Karpas-422 (cell line): ENCODE data around the gene SDHD. TPM values are rescaled to one million over a fixed set of nuclear protein-coding genes. Genes with fewer than 3 reads are reported as not detected.
"Not testable (repeated sequence)": the region's sequence is repeated elsewhere in the genome, so short reads cannot be mapped to it uniquely, and the experiment has no call there.

Source experiments
- DNase-seq: peaks from one replicate; pipeline ENCODE4 v3.0.0-alpha.2; 2015
- H2AFZ ChIP-seq: fragments of 200-600 bp; sonication (generic); 2 replicates; pipeline ENCODE4 v1.6.1; 2014; ENCODE audit warnings: antibody characterized with exemption, low read length, mixed read lengths
- H3K27ac ChIP-seq: fragments of 200-600 bp; sonication (generic); 2 replicates; pipeline ENCODE4 v1.5.1; 2014; ENCODE audit warnings: mild to moderate bottlenecking, low read length, moderate library complexity
- H3K27me3 ChIP-seq: fragments of 200-600 bp; sonication (generic); 2 replicates; pipeline ENCODE4 v1.6.1; 2014; ENCODE audit warnings: low read length, mixed read lengths
- H3K36me3 ChIP-seq: fragments of 200-600 bp; sonication (generic); 2 replicates; pipeline ENCODE4 v1.6.1; 2014; ENCODE audit warnings: low read length, mixed read lengths; ENCODE audit not compliant: insufficient read depth
- H3K4me1 ChIP-seq: fragments of 200-600 bp; sonication (generic); 2 replicates; pipeline ENCODE4 v1.6.1; 2014; ENCODE audit warnings: mild to moderate bottlenecking, low read length, mixed read lengths
- H3K4me2 ChIP-seq: fragments of 200-600 bp; sonication (generic); 2 replicates; pipeline ENCODE4 v1.6.1; 2014; ENCODE audit warnings: low read length, low read depth, mild to moderate bottlenecking; ENCODE audit not compliant: poor library complexity, severe bottlenecking
- H3K4me3 ChIP-seq: fragments of 200-600 bp; sonication (generic); 2 replicates; pipeline ENCODE4 v1.5.1; 2014; ENCODE audit warnings: mild to moderate bottlenecking, antibody characterized with exemption, low read length, mixed read lengths
- H3K79me2 ChIP-seq: fragments of 200-600 bp; sonication (generic); 2 replicates; pipeline ENCODE4 v1.6.1; 2014; ENCODE audit warnings: mild to moderate bottlenecking, low read length, mixed read lengths
- H3K9ac ChIP-seq: fragments of 200-600 bp; sonication (generic); 2 replicates; pipeline ENCODE4 v1.6.0; 2014; ENCODE audit warnings: low read length
- H3K9me2 ChIP-seq: fragments of 200-600 bp; sonication (generic), shearing (Covaris generic); replicated peaks from 2 replicates; pipeline ENCODE4 v1.6.0; 2014; ENCODE audit warnings: mild to moderate bottlenecking, low read length, moderate library complexity; ENCODE audit not compliant: insufficient read depth
- H3K9me3 ChIP-seq: fragments of 300-700, 200-600 bp; sonication (generic); 2 replicates; pipeline ENCODE4 v1.6.1; 2014; ENCODE audit warnings: low read length, mixed read lengths
- H4K20me1 ChIP-seq: fragments of 200-600 bp; sonication (generic); 2 replicates; pipeline ENCODE4 v1.6.1; 2014; ENCODE audit warnings: mild to moderate bottlenecking, antibody characterized with exemption, low read length, low read depth; ENCODE audit not compliant: insufficient read depth
- total RNA-seq: library from RNA; depleted of rRNA; stranded (reverse); fragments of >200 nt; shearing (Covaris generic); gene quantifications from 2 replicates; pipeline ENCODE4 v1.2.3, GENCODE V29; 2014; ENCODE audit warnings: low replicate concordance; rRNA removed

Gene SDHD
- 57.4 and 79.6 TPM in 2 replicates for total RNA-seq

- DNase-seq: peak; percentile 96
- H3K9ac ChIP-seq: peak within 1 kb of the TSS; percentile 92
- peak within 1 kb of the TSS; percentile 54 for H3K27ac ChIP-seq
- peaks cover 28% of the 10 kb centered on the region for H3K36me3 ChIP-seq
- no peaks in the 10 kb centered on the region for H4K20me1 ChIP-seq
- H3K4me1 ChIP-seq: peaks cover 22% of the 10 kb centered on the region
- H2AFZ ChIP-seq: peak within 1 kb of the TSS; percentile 43; the same call in 1 of the 2 replicates
- peaks cover 57% of the 10 kb centered on the region for H3K79me2 ChIP-seq
- H3K4me3 ChIP-seq: peak within 1 kb of the TSS; percentile 92
- H3K27me3 ChIP-seq: no peaks in the 10 kb centered on the region
- H3K9me3 ChIP-seq: no peaks in the 10 kb centered on the region
- H3K9me2 ChIP-seq: no peaks in the 10 kb centered on the region
- H3K4me2 ChIP-seq: peak within 1 kb of the TSS; percentile 80
These were observed at the start of gene SDHD, which contains the start of gene TIMM8B for GRCh38 chr11:112086422-112087191. Gene SDHD (plus strand): TSS chr11:112086873. CDS start chr11:112086908, 35 bp downstream. Gene TIMM8B (minus strand): TSS chr11:112086756. CDS start chr11:112086723, 33 bp downstream.

GRCh38 chr11:112037527-112037926 lies 49.1 kb upstream of the SDHD start:
- Histone ChIP-seq H2AFZ (no peak overlapping the region), H3K9me3 (no peaks in the 10 kb centered on the region), H3K36me3 (peaks cover 19% of the 10 kb centered on the region; the same call in 1 of the 2 replicates), H3K4me2 (no peak overlapping the region), H3K27me3 (no peaks in the 10 kb centered on the region), H3K9me2 (no peaks in the 10 kb centered on the region), H3K4me1 (no peaks in the 10 kb centered on the region), H3K79me2 (no peaks in the 10 kb centered on the region), H3K27ac (no peak overlapping the region), H3K9ac (no peak overlapping the region), H3K4me3 (no peak overlapping the region), H4K20me1 (no peaks in the 10 kb centered on the region)
- no peak for DNase-seq

- Histone ChIP-seq H3K27ac (no peak overlapping the region), H3K9me3 (no peaks in the 10 kb centered on the region), H3K9me2 (no peaks in the 10 kb centered on the region), H3K4me1 (no peaks in the 10 kb centered on the region), H3K4me3 (no peak overlapping the region), H2AFZ (no peak overlapping the region), H4K20me1 (no peaks in the 10 kb centered on the region), H3K27me3 (no peaks in the 10 kb centered on the region), H3K36me3 (peaks cover 14% of the 10 kb centered on the region; the same call in 1 of the 2 replicates), H3K9ac (no peak overlapping the region), H3K4me2 (no peak overlapping the region), H3K79me2 (no peaks in the 10 kb centered on the region)
- DNase-seq: no peak
These were observed 44.3 kb upstream of the SDHD start for GRCh38 chr11:112042161-112042960.

- Histone ChIP-seq H3K4me2 (no peak overlapping the region), H3K27ac (no peak overlapping the region), H3K9ac (no peak overlapping the region), H3K36me3 (peaks cover 9% of the 10 kb centered on the region; the same call in 1 of the 2 replicates), H3K4me1 (peaks cover under 1% of the 10 kb centered on the region), H2AFZ (no peak overlapping the region), H3K27me3 (no peaks in the 10 kb centered on the region), H3K79me2 (no peaks in the 10 kb centered on the region), H3K4me3 (no peak overlapping the region), H4K20me1 (no peaks in the 10 kb centered on the region), H3K9me3 (no peaks in the 10 kb centered on the region), H3K9me2 (no peaks in the 10 kb centered on the region)
- no peak for DNase-seq
These were observed 43.7 kb upstream of the SDHD start for GRCh38 chr11:112042961-112043304.

- DNase-seq: no peak
- Histone ChIP-seq H3K9me2 (no peaks in the 10 kb centered on the region), H3K27me3 (no peaks in the 10 kb centered on the region), H3K79me2 (peaks cover 9% of the 10 kb centered on the region), H3K36me3 (peaks cover 15% of the 10 kb centered on the region), H3K9me3 (no peaks in the 10 kb centered on the region), H4K20me1 (no peaks in the 10 kb centered on the region), H3K27ac (no peak overlapping the region), H3K4me1 (peaks cover 19% of the 10 kb centered on the region), H3K9ac (no peak overlapping the region), H3K4me2 (no peak overlapping the region), H2AFZ (no peak overlapping the region), H3K4me3 (no peak overlapping the region)
These were observed 41.7 kb upstream of the SDHD start for GRCh38 chr11:112044961-112045360.

GRCh38 chr11:112046647-112047046 lies 40.0 kb upstream of the SDHD start:
- not testable (repeated sequence) for H4K20me1 ChIP-seq, H3K9me2 ChIP-seq, H3K4me3 ChIP-seq, H3K27me3 ChIP-seq, H3K9me3 ChIP-seq, H3K27ac ChIP-seq, H3K9ac ChIP-seq, H2AFZ ChIP-seq, H3K4me2 ChIP-seq, DNase-seq
- H3K36me3 ChIP-seq: peaks cover 22% of the 10 kb centered on the region
- H3K79me2 ChIP-seq: peaks cover 10% of the 10 kb centered on the region
- H3K4me1 ChIP-seq: peaks cover 36% of the 10 kb centered on the region

GRCh38 chr11:112048256-112048655 lies 38.4 kb upstream of the SDHD start:
- not testable (repeated sequence) for H3K9ac ChIP-seq, H3K9me2 ChIP-seq, H4K20me1 ChIP-seq, H2AFZ ChIP-seq, H3K9me3 ChIP-seq, H3K27me3 ChIP-seq, H3K4me3 ChIP-seq, DNase-seq
- peak overlapping the region; percentile 92 for H3K27ac ChIP-seq
- H3K4me1 ChIP-seq: peaks cover 41% of the 10 kb centered on the region
- H3K36me3 ChIP-seq: peaks cover 28% of the 10 kb centered on the region
- peak overlapping the region; percentile 15 for H3K4me2 ChIP-seq
- peaks cover 14% of the 10 kb centered on the region for H3K79me2 ChIP-seq

- Histone ChIP-seq H3K9me3 (no peaks in the 10 kb centered on the region), H3K79me2 (peaks cover 14% of the 10 kb centered on the region), H3K4me2 (peak overlapping the region; percentile 28), H3K4me1 (peaks cover 41% of the 10 kb centered on the region), H3K4me3 (no peak overlapping the region), H2AFZ (no peak overlapping the region), H3K36me3 (peaks cover 30% of the 10 kb centered on the region), H4K20me1 (no peaks in the 10 kb centered on the region), H3K9ac (no peak overlapping the region), H3K27me3 (no peaks in the 10 kb centered on the region), H3K9me2 (no peaks in the 10 kb centered on the region), H3K27ac (peak overlapping the region; percentile 92)
- no peak for DNase-seq
These were observed 36.9 kb upstream of the SDHD start for GRCh38 chr11:112049777-112050176.
